GM23338 (cell line): ENCODE data around the gene YPEL1. TPM values are rescaled to one million over a fixed set of nuclear protein-coding genes. Genes with fewer than 3 reads are reported as not detected.

ENCODE experiments used
- ATAC-seq: fragments of 200-7000 bp; cut with Tn5 transposase; 3 replicates; pipeline ENCODE4 v1.9.1; 2020
- DNase-seq: peaks from one replicate; pipeline ENCODE4 v3.0.0-alpha.2; 2015; ENCODE audit warnings: low spot score
- H2AFZ ChIP-seq: fragments of 200-600 bp; sonication (generic); 2 replicates; pipeline ENCODE4 v1.8.0; 2016; ENCODE audit warnings: antibody characterized with exemption, mild to moderate bottlenecking, moderate library complexity
- H3F3A ChIP-seq: fragments of 200-600 bp; sonication (generic); replicated peaks from 2 replicates; pipeline ENCODE4 v1.8.0; 2017; ENCODE audit warnings: antibody characterized with exemption, mixed run types, low read depth
- H3K27ac ChIP-seq: fragments of 200-600 bp; sonication (generic); 2 replicates; pipeline ENCODE4 v1.6.1; 2016; ENCODE audit warnings: low read depth
- H3K27me3 ChIP-seq: fragments of 200-600 bp; sonication (generic); 2 replicates; pipeline ENCODE4 v1.8.0; 2016; ENCODE audit warnings: mild to moderate bottlenecking, mixed run types, moderate library complexity; ENCODE audit not compliant: insufficient read depth
- H3K36me3 ChIP-seq: fragments of 200-600 bp; sonication (generic); 2 replicates; pipeline ENCODE4 v1.8.0; 2016; ENCODE audit warnings: mild to moderate bottlenecking; ENCODE audit not compliant: insufficient read depth
- H3K4me1 ChIP-seq: fragments of 200-600 bp; sonication (generic); 2 replicates; pipeline ENCODE4 v1.8.0; 2016; ENCODE audit warnings: mild to moderate bottlenecking, moderate library complexity; ENCODE audit not compliant: insufficient read depth
- H3K4me2 ChIP-seq: fragments of 200-600 bp; sonication (generic); 2 replicates; pipeline ENCODE4 v1.7.1; 2017; ENCODE audit warnings: mixed run types
- H3K4me3 ChIP-seq: fragments of 200-600 bp; sonication (generic); 2 replicates; pipeline ENCODE4 v1.6.1; 2016; ENCODE audit warnings: mixed run types
- H3K79me2 ChIP-seq: fragments of 200-600 bp; sonication (generic); replicated peaks from 2 replicates; pipeline ENCODE4 v1.8.0; 2017; ENCODE audit warnings: mild to moderate bottlenecking; ENCODE audit not compliant: insufficient read depth
- H3K9me2 ChIP-seq: fragments of 200-600 bp; sonication (generic); 2 replicates; pipeline ENCODE4 v1.8.0; 2017; ENCODE audit not compliant: insufficient read depth
- H4K20me1 ChIP-seq: fragments of 200-600 bp; sonication (generic); replicated peaks from 2 replicates; pipeline ENCODE4 v1.8.0; 2017; ENCODE audit warnings: mild to moderate bottlenecking; ENCODE audit not compliant: insufficient read depth
- H3K27ac Mint-ChIP-seq: 2 replicates; pipeline ENCODE4 v1.8.0; 2020; ENCODE audit warnings: inconsistent platforms, mild to moderate bottlenecking, moderate library complexity, mixed read lengths
- H3K27me3 Mint-ChIP-seq: 3 replicates; pipeline ENCODE4 v1.8.0; 2022; ENCODE audit warnings: low read depth, mild to moderate bottlenecking, moderate library complexity, mixed read lengths, inconsistent platforms; ENCODE audit not compliant: insufficient read depth, poor library complexity
- H3K36me3 Mint-ChIP-seq: 3 replicates; pipeline ENCODE4 v1.8.0; 2021; ENCODE audit warnings: low read depth, mild to moderate bottlenecking, inconsistent platforms, moderate library complexity, mixed read lengths
- H3K4me1 Mint-ChIP-seq: 3 replicates; pipeline ENCODE4 v1.8.0; 2020; ENCODE audit warnings: mild to moderate bottlenecking, inconsistent platforms, mixed read lengths
- H3K4me3 Mint-ChIP-seq: 3 replicates; pipeline ENCODE4 v1.8.0; 2021; ENCODE audit warnings: moderate library complexity, mild to moderate bottlenecking, inconsistent platforms, mixed read lengths
- H3K9me3 Mint-ChIP-seq: 3 replicates; pipeline ENCODE4 v1.8.0; 2020; ENCODE audit warnings: moderate library complexity, mild to moderate bottlenecking, inconsistent platforms, mixed read lengths
- EZH2 ChIP-seq: fragments of 200-600 bp; sonication (generic); IDR thresholded peaks from one replicate; pipeline ENCODE4 v1.8.0; 2017; ENCODE audit warnings: antibody characterized with exemption, mild to moderate bottlenecking, low read depth; ENCODE audit not compliant: unreplicated experiment
- NANOG ChIP-seq: IDR thresholded peaks from 2 replicates; pipeline ENCODE4 v1.6.1; 2016; ENCODE audit warnings: antibody characterized with exemption, borderline replicate concordance
- REST ChIP-seq: IDR thresholded peaks from one replicate; pipeline ENCODE4 v1.6.1; 2018; ENCODE audit warnings: antibody characterized with exemption; ENCODE audit not compliant: unreplicated experiment
- ZNF462 ChIP-seq: fragments of 250-450 bp; sonication (Bioruptor Pico); IDR thresholded peaks from 2 replicates; pipeline ENCODE4 v1.5.0; 2020; ENCODE audit warnings: mild to moderate bottlenecking, moderate library complexity
- polyA plus RNA-seq: library from polyadenylated mRNA; unstranded; fragments of >200 nt; fragmentation: Nextera tagmentation; extraction: Ambion mirVana; gene quantifications from 2 replicates; pipeline ENCODE4 v1.2.1, GENCODE V29; 2016
- total RNA-seq: library from RNA; depleted of rRNA; stranded (reverse); fragments of >200 nt; shearing (Covaris generic); gene quantifications from 2 replicates; pipeline ENCODE4 v1.2.3, GENCODE V29; 2014

YPEL1 gene
- total and polyA plus RNA-seq, 2 experiments from 2014 or later: 4.4 to 6.0 TPM

- TF ChIP-seq REST: no peak
- no peak for TF ChIP-seq EZH2
- TF ChIP-seq NANOG: no peak
These were observed 17.9 kb upstream of the YPEL1 start (continued) for GRCh38 chr22:21753374-21754111.

GRCh38 chr22:21752276-21752675, 16.7 kb upstream of the YPEL1 start:
- Histone ChIP-seq H3K4me1 (no peaks in the 10 kb centered on the region), H3K4me3 (no peak overlapping the region), H3K4me2 (no peak overlapping the region), H3K27me3 (no peaks in the 10 kb centered on the region), H3K9me2 (no peaks in the 10 kb centered on the region), H3K36me3 (no peaks in the 10 kb centered on the region), H3K79me2 (no peaks in the 10 kb centered on the region), H2AFZ (no peak overlapping the region), H4K20me1 (0 out of 2 replicates have a peak, but pooled peaks cover 4% of the 10 kb centered on the region), H3K27ac (no peak overlapping the region), H3F3A (peaks cover 6% of the 10 kb centered on the region; the same call in 1 of the 2 replicates)
- Mint-ChIP-seq H3K27me3 (peaks cover 9% of the 10 kb centered on the region), H3K4me1 (peaks cover 14% of the 10 kb centered on the region), H3K9me3 (no peaks in the 10 kb centered on the region; the same call in 2 of the 3 replicates), H3K27ac (no peak overlapping the region), H3K4me3 (no peak overlapping the region), H3K36me3 (no peaks in the 10 kb centered on the region; the same call in 2 of the 3 replicates)
- no peak for ATAC-seq
- no peak for DNase-seq
- TF ChIP-seq ZNF462 (no peak), NANOG (no peak)
